ENCODE data around the gene ATG10.

ATG10 gene

DNA sequence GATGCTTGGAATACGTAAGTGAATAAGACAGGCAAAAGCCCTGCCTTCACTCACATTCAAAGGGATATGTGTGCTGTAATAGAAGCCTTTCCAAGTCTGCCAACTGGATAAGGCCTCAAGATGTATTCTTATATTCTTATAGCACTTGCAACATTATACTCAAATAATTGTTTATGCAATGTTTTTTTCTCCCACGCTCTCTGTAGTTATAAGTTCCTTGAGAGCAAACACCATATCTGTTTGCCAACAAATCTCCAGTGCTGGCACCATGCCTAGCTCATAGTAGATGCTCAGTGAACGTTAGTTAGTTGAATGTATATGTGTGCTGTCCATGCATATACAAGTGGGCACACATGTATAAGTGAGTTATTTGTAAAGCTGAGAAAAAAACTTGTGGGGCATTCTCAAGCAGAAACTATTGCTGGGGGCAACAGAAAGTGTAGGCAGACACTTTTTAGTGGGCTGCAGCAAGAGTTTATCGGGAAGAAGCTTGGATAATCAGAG, 181.2 kb downstream of the ATG10 start:
- no peak for DNase-seq
- in situ Hi-C loops (cut with MboI; ENCODE audit: low pct_unique_long_range_greater_than_20kb, low sequenced_read_pairs) = no loop called here

DNA sequence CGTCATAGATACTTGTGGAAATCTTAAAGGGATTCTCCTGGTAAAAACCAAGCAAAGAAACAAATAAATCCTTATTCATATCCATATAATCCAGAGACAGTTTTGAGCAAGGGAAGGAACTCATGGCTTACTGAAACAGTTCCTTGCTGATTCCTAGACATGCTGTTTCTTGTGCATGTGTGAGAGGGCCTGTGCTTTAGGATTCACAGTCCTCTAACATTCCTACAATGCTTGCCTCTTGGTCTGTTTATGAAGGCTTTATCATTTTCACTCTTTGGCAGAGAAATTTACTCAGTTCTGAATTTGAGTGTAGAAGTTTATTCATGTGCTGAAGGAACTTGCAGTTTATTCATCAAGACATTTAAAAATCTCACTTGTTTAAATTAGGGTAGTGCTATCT, 183.0 kb downstream of the ATG10 start:
- in situ Hi-C loops (cut with MboI; ENCODE audit: low pct_unique_long_range_greater_than_20kb, low sequenced_read_pairs) = no loop called here
- DNase-seq = no peak

DNA sequence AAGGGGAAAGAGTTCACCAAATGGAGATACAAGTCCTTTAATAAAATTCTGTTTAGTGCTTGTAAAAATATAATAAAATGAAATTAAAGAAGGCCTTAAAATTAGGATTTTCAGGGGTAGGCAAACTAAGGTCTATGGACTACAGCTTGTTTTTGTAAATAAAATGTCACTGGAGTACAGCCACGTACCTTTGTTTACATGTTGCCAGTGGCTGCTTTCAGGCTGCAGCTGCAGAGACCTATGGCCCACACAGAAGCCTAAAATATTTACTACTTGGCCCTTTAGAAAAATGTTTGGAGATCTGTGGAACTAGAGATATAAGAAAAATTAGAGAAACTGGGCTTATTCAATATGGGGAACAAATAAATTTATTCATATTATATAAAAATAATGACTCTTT, 183.5 kb downstream of the ATG10 start:
- DNase-seq = no peak
- in situ Hi-C loops (cut with MboI; ENCODE audit: low pct_unique_long_range_greater_than_20kb, low sequenced_read_pairs) = no loop called here

DNA sequence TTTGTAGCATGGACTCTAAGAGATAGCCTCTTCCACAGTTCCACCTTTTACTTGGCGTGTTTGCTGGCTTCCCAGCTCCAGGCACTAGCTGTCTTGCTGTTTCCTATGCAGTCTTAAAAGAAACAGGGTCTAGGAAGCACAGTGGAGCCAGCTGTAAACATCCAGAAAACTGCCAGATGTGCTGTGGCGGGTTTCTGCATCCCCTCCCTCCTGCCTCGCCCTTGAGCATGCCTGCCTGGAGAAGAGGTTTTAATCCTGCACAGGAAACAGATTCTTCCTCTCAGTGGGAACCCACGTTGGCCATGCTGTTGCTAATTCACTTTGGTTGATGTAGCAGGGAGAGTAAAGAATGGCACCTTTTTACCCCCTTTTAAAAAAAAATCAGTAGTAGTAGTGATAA, 185.1 kb downstream of the ATG10 start:
- in situ Hi-C loops (cut with MboI; ENCODE audit: low pct_unique_long_range_greater_than_20kb, low sequenced_read_pairs) = no loop called here
- DNase-seq = peak; percentile 69

DNA sequence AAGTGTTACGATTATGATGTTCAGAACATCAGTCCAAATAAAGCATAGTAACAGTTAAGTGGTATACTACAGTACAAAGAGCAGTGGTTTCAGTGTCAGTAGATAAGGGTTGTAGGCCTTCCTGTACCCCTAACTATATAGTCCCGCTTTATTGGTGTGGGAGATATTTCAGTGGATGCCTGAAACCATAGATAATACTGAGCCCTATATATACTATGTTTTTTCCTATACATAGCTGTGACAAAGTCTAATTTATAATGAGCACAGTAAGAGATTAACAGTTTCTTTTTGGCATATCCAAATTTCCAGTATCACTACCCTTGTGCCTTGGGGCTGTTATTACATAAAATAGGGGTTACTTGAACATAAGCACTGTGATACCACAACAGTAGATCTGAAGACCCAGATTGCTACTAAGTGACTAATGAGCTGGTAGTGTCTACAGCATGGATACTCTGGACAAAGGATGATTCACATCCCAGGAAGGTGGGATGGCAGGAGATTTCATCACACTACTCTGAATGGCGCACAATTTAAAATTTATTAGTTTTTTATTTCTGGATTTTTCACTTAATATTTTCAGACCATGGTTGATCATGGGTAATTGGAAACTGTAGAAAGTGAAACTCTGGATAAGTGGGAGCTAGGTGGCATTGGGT, 187.1 kb downstream of the ATG10 start:
- in situ Hi-C loops (cut with MboI; ENCODE audit: low pct_unique_long_range_greater_than_20kb, low sequenced_read_pairs) = no loop called here
- no peak for DNase-seq

DNA sequence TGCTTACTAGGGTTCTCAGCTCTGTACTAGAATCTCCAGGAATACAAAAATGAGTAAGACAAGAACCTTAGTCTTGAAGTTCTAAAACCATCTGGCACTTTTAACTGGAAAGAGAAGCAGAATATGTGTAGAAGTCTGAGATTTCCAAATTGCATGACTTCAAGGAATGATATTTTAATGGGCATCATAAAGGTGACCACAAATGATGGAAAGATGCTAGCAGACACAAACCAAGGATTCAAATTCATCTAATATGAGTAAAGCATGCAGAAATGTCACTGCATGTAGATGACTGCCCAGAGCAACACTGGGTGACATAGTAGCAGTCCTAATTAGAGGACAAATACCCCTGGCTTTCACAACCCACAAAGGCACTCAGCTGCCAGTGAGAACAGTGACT, 189.1 kb downstream of the ATG10 start:
- DNase-seq = no peak
- in situ Hi-C loops (cut with MboI; ENCODE audit: low pct_unique_long_range_greater_than_20kb, low sequenced_read_pairs) = no loop called here

DNA sequence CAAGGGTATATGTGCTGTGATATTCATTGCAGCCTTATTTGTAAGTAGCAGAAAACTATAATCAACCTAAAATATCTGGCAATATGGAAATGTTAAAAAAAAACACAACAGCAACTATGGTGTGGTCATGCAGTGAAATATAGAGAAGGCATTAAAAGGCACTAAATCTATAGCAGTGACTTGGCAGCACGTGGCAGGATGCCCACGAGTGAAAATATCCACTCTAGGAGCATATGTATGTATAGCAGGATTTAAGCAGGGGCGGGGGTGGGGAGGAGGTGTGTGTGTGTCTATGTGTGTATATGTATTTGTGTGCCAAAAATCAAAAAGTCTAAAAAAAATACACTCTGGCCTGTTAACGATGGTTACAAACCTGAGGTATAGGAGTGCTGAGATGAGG, 190.8 kb downstream of the ATG10 start:
- in situ Hi-C loops (cut with MboI; ENCODE audit: low pct_unique_long_range_greater_than_20kb, low sequenced_read_pairs) = no loop called here
- DNase-seq = no peak

DNA sequence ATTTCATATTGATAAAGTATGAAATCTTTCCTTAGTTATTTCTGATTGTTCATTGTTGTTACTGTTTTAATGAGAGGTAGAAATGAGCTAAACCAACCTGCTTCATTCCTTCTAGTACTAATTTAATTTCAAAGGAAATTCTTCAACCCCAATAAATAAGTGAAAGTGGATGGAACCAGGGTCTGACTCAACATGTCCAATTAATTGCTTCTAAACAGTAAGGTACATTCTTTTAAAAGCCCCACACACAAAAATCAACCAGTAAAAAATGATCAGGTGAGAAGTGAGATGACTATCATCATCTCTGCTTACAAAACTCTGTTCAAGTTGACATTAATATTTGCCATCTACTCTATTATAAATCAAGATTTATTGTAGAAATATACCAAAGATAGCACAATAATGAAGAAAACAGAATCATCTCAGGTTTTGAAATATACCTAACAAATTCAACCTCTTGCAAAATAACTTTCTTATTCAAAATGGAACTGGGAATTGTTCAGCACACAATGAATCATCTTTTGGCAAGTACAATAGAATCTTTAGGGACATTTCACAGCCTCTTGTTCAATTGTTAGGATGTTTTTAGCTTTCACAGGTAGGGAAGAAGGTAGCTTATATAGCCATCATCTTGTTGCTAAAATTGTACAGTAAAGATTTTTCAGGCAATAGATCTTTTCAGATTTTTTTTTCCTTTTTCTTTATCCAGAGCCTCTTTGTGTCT, 191.8 kb downstream of the ATG10 start:
- in situ Hi-C loops (cut with MboI; ENCODE audit: low pct_unique_long_range_greater_than_20kb, low sequenced_read_pairs) = no loop called here

DNA sequence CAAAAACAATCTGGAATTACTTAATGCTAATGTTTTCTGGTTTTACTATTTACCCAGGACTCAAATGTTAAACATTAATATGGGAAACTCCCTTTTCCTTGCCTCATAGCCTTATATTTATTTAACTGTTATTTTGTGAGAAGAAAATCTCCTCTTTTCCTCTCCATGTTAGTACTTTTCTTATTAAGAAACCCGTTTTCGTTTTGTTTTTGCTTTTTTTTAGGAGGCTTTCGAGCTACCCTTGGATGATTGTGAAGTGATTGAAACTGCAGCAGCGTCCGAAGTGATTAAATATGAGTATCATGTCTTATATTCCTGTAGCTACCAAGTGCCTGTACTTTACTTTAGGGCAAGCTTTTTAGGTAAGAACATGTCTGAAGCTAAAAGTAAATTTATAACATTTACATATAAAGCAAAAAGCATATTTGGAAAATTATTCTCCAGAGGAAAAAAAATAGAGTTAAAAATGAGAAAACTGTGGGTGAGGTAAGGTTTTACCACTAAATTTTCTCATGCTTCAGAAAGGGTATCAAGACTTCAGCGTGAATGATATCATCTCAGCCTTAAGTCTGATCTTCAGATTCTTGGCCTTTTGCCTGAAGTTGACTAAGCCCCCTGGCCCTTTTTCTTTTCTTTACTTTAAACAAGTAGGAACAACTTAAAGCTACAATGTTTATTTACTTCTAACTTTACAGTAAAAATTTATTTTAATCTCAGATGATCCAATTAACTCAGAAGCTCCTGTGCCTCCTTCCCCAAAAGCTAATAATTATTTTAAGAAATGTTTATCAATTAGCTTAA, 192.6 kb downstream of the ATG10 start:
- in situ Hi-C loops (cut with MboI; ENCODE audit: low pct_unique_long_range_greater_than_20kb, low sequenced_read_pairs) = no loop called here
- no peak for DNase-seq

More for the DNA sequence above, 191.8 kb downstream of the ATG10 start:
- DNase-seq = no peak

DNA sequence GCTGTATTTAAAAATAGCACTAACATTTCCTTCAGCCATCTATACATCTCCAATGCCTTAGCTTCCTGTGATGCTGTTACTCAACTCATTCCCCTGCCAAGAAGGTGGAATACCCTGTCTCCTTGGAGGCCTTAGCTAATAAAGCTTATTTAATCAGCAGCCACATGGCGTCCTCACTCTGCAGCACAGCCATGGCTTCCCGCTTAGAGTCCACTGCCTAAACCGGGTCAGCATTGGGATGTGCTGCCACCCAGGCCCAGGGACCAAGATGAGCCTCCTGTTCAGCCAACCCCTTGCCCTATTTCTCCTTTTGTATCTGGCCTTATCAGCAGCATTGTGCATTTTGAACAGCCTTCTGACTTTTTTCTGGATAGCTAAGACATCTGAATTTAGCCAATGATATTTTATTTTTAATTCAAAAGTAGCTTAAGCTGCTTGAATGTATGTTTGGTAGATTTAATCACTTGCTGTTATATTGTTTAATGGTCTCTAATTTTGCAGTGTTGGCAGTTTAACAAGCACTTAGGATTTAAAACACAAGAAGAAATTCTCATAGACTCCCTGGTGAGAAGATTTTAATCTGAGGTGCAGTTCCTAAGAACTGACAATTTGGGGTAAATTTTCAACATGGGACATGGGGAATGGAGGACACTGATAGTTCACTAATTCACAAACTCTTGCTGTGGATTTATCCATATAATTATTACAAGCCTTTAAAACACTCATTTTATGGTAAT, 193.3 kb downstream of the ATG10 start:
- DNase-seq = no peak
- in situ Hi-C loops (cut with MboI; ENCODE audit: low pct_unique_long_range_greater_than_20kb, low sequenced_read_pairs) = no loop called here

DNA sequence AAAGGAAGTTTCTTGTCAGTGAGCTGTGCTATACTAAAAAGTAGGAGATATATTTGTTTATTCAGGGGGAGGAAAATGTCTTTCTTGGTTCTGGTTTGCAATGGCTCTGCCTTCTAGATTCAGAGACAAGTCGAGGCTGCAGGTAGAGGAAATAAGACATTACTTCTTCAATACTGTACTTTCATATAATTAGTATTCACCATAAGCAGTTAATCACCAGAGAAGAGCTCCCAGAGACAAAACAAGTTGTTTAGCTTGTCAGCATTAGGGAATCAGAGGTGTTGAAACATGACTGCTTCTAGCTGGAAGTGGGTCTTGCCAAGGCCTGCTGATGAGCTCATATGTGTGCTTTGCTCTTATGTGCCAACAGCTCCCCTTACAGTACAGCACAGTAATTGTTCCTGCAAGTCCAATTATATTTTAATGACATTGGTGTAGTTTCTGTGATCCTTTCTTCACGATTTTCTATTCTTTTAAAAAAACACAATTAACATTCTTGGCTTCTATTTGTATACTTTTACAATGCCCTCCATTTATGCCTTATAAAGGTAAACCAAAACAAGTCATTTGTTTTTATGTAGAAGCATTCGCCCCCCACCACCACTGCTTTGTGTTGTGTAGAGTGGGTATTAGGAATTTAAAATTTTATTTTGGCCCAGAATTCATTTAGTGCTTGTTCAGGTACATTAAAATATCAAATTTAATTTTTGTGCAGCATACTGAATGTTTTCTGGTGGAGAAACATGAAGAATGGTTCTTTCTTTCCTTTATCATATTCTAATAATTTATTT, 194.1 kb downstream of the ATG10 start:
- in situ Hi-C loops (cut with MboI; ENCODE audit: low pct_unique_long_range_greater_than_20kb, low sequenced_read_pairs) = no loop called here
- peak; percentile 73 for DNase-seq

DNA sequence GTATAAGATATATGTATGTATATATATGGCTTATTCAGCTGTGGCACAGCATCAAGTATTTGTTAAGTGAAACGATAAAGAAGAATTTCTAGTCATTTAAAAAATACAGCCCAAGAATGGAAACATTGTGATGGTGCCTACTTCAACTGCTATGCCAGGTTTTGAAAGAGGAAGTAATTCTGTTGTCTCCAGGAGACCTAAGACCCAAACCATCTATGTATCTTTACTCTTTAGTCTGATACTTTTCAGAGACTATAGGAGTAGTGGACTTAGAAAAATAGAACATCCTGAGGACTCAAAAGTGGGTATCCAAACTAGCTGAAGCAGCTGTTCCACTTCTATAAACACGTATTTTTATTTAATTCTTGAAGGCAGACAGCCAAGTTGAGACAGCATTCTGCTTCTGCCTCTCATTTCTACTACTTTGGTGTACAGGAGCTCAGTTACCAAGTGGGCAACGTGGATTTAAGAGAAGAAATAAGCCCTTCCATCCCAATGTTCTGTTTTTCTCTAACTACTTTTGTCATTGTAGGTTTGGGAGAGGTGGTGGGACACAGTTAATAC, 195.6 kb downstream of the ATG10 start:
- DNase-seq = no peak
- in situ Hi-C loops (cut with MboI; ENCODE audit: low pct_unique_long_range_greater_than_20kb, low sequenced_read_pairs) = no loop called here

DNA sequence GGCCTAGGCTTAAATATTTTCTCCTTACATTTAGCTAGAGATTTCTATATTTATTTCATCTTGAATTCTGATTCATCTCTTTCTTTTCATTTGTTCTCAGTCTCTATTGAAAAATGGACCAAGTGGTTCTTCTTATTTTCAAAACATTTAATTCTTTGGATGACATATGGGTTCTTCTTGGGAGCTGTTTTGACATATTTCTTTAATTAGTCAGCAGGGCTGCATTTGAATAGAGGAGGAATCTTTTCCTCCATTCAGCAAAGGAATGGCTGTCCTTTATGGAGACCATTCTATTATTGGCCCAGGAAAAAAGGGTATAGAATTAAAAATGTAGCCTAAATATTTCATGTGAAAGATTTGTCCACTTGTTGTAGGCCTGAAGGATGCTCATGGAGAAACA, 196.5 kb downstream of the ATG10 start:
- in situ Hi-C loops (cut with MboI; ENCODE audit: low pct_unique_long_range_greater_than_20kb, low sequenced_read_pairs) = no loop called here
- no peak for DNase-seq

DNA sequence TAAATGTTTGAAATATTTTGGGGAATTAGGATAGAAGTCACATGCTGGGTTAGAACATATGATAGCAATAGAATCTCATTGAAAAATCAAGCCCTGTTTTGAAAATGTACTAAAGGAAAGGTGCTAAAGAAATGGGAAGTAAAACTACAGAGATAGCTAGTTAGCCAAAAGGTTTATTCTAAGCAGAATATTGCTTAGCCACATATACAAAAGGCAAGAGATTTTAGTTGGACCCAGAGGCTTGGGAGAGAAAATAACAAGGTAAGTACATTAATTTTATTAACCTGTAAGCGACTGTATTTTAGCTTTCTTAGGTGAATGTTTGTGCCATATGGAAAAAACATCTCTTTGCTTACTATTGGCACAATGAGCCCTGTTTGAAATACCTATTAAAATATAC, 198.1 kb downstream of the ATG10 start:
- DNase-seq = no peak
- in situ Hi-C loops (cut with MboI; ENCODE audit: low pct_unique_long_range_greater_than_20kb, low sequenced_read_pairs) = no loop called here

DNA sequence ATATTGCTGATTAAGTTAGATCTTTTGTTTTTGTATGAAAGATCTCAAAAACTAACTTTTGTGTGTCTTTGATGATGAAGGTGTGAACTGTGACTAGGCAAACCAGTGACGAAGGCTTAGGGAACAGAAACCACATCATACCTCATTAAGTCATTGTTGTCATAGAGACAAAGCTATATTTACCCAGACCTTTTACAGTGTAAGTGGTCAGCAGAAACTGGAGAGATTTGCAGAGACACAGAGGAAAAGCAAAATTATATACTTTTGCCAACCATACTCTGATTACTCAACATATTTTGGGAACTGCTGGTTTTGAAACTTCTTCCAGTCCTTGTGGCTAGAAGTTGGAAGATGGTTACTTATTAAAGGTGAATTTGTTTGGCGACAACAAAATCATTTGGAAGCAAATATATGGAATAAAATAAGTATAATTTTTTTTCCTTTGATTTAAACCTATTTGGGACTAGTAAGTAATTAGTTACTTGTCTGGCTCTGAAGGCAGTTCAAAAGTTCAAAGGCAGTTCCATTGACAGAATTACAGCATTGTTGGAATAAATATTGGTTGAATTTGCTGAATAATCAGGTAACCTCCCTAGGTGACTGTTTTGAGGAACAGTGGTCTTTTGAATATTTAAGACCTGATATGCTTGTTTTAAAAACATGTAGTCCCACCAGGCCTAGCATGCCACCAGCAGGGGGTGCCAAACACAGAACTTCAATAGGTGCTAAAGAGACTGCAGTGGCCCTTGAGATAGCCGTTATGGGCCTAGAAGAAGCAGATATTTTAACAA, 202.5 kb downstream of the ATG10 start:
- in situ Hi-C loops (cut with MboI; ENCODE audit: low pct_unique_long_range_greater_than_20kb, low sequenced_read_pairs) = no loop called here

DNA sequence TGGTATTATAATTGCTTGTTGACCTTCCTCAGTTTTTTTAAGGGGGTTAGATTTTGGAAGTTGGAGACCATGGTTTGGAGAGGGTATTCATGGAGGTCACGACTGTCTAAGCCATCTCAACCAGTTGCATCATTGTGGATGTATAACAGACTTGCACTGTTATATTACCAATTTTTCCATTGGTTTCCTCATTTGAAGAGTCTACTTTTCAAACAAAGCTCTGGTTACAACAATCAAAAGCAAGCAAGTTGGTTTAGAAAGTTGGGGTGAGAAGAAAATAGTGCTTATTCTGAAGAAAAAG, 203.0 kb downstream of the ATG10 start:
- DNase-seq = no peak
- in situ Hi-C loops (cut with MboI; ENCODE audit: low pct_unique_long_range_greater_than_20kb, low sequenced_read_pairs) = no loop called here

More for the DNA sequence above, 202.5 kb downstream of the ATG10 start:
- peak; percentile 71 for DNase-seq

DNA sequence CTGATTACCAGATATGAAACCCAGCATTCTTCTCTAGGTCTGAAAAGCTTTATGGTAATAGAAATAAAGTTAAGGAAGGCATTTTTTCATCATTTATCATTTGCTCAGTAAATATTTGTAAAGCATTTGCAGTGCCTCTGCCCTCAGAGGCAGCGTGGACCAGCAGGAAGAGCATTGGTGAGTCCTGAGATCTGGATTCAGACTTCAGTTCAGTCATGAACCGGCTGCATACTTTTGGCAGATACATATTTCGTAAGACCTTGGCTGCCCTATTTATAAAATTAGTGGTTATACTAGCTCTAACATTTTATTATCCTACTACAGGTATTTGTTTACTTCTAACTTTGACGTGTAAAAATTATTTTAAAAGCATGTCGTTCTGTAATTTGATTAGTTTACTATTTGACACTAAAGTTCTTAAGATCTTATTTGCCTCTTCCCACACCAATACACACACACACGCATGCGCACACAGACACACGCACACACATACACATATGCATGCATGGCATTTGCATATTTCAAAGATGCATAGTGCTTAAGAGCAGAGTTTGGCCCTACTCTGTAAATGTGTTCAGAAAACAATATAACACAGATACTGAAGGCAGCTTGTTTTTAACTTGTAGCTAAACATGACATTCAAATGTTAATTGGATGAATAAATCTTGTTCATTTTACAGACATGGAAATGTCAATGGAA, 204.4 kb downstream of the ATG10 start:
- in situ Hi-C loops (cut with MboI; ENCODE audit: low pct_unique_long_range_greater_than_20kb, low sequenced_read_pairs) = no loop called here
- DNase-seq = no peak

Measured in KBM-7 (cell line).